ENCODE measurements around the gene MARCHF2. TPM values are rescaled to one million over a fixed set of nuclear protein-coding genes. Genes with fewer than 3 reads are reported as not detected.

Gene MARCHF2
- polyA plus RNA-seq, 3 donors = 47.8 to 117 (median 90.8) TPM

GRCh38 chr19:8429826-8430225, 16.7 kb downstream of the MARCHF2 start:
- H3K4me3 ChIP-seq (replicated peaks in 1 of 3; ENCODE audit: low read depth in 2 of 3, low read length in 3 of 3) = no peak overlapping the region
- WGBS (ENCODE audit: insufficient coverage) = 100% methylated on average over 2 of the region's 6 CpGs
- H3K4me2 ChIP-seq (replicated peaks; ENCODE audit: extremely low read depth, low read length, poor library complexity, severe bottlenecking) = no peak overlapping the region
- Mint-ChIP-seq H3K4me1 (no peaks in the 10 kb centered on the region), H3K4me3 (no peak overlapping the region), H3K27me3 (ENCODE audit: low read depth in 3 of 3) (peaks cover 0 to 6% (median 0%) of the 10 kb centered on the region in 3 donors), H3K36me3 (peaks cover 32 to 70% of the 10 kb centered on the region in 2 donors), H3K9me3 (peaks cover 0 to 5% (median 0%) of the 10 kb centered on the region in 7 donors), H3K27ac (no peak overlapping the region)
- H3K9me3 ChIP-seq (replicated peaks in 1 of 2; ENCODE audit: control insufficient read depth in 1 of 2, insufficient read depth in 1 of 2, low read length in 2 of 2) = no peaks in the 10 kb centered on the region
- H3K79me2 ChIP-seq (ENCODE audit: insufficient read depth, low read length) = no peaks in the 10 kb centered on the region
- H3K36me3 ChIP-seq (replicated peaks in 1 of 2; ENCODE audit: control insufficient read depth in 1 of 2, insufficient read depth in 2 of 2, low read length in 2 of 2) = peaks cover 21 to 45% of the 10 kb centered on the region in 2 donors
- H3K4me1 ChIP-seq (ENCODE audit: control insufficient read depth in 1 of 2, insufficient read depth in 2 of 2, low read length in 2 of 2) = no peaks in the 10 kb centered on the region
- no peaks in the 10 kb centered on the region for H4K20me1 ChIP-seq (ENCODE audit: insufficient read depth, low read length)
- DNase-seq = no peak
- TF ChIP-seq CTCF (IDR thresholded peaks at IDR 0.05) = no peak
- no peak overlapping the region for H3K27ac ChIP-seq (ENCODE audit: low read depth in 1 of 2, low read length in 2 of 2)
- H3K27me3 ChIP-seq (ENCODE audit: control insufficient read depth in 2 of 2, insufficient read depth in 2 of 2, low read length in 2 of 2) = no peaks in the 10 kb centered on the region
- no peak overlapping the region for H3K9ac ChIP-seq (ENCODE audit: insufficient read depth, low read length, poor library complexity, severe bottlenecking)
- H2AFZ ChIP-seq (ENCODE audit: insufficient read depth, low read depth, low read length, poor library complexity, severe bottlenecking) = no peak overlapping the region
- intact Hi-C loops (cut with micrococcal nuclease) = no loop called here

GRCh38 chr19:8430650-8431049, 17.5 kb downstream of the MARCHF2 start:
- no peak overlapping the region for H3K27ac Mint-ChIP-seq
- 96% methylated on average over 11 of the region's 20 CpGs for WGBS (ENCODE audit: insufficient coverage)
- H3K9ac ChIP-seq (ENCODE audit: insufficient read depth, low read length, poor library complexity, severe bottlenecking) = no peak overlapping the region

More at GRCh38 chr19:8430650-8431049, 17.5 kb downstream of the MARCHF2 start:
- no peak for DNase-seq
- peaks cover 0 to 5% (median 0%) of the 10 kb centered on the region in 7 donors for H3K9me3 Mint-ChIP-seq
- peaks cover 36 to 71% of the 10 kb centered on the region in 2 donors for H3K36me3 Mint-ChIP-seq
- H3K4me3 ChIP-seq (replicated peaks in 1 of 3; ENCODE audit: low read depth in 2 of 3, low read length in 3 of 3) = no peak overlapping the region
- no peaks in the 10 kb centered on the region for H3K4me1 ChIP-seq (ENCODE audit: control insufficient read depth in 1 of 2, insufficient read depth in 2 of 2, low read length in 2 of 2)
- H2AFZ ChIP-seq (ENCODE audit: insufficient read depth, low read depth, low read length, poor library complexity, severe bottlenecking) = no peak overlapping the region
- no peaks in the 10 kb centered on the region for H3K27me3 ChIP-seq (ENCODE audit: control insufficient read depth in 2 of 2, insufficient read depth in 2 of 2, low read length in 2 of 2)
- no peak overlapping the region for H3K4me2 ChIP-seq (replicated peaks; ENCODE audit: extremely low read depth, low read length, poor library complexity, severe bottlenecking)
- H3K36me3 ChIP-seq (replicated peaks in 1 of 2; ENCODE audit: control insufficient read depth in 1 of 2, insufficient read depth in 2 of 2, low read length in 2 of 2) = peaks cover 25 to 51% of the 10 kb centered on the region in 2 donors
- H3K79me2 ChIP-seq (ENCODE audit: insufficient read depth, low read length) = no peaks in the 10 kb centered on the region
- H3K27ac ChIP-seq (ENCODE audit: low read depth in 1 of 2, low read length in 2 of 2) = no peak overlapping the region
- intact Hi-C loops (cut with micrococcal nuclease) = no loop called here
- H3K27me3 Mint-ChIP-seq (ENCODE audit: low read depth in 3 of 3) = peaks cover 0 to 4% (median 0%) of the 10 kb centered on the region in 3 donors
- H3K9me3 ChIP-seq (replicated peaks in 1 of 2; ENCODE audit: control insufficient read depth in 1 of 2, insufficient read depth in 1 of 2, low read length in 2 of 2) = no peaks in the 10 kb centered on the region
- H4K20me1 ChIP-seq (ENCODE audit: insufficient read depth, low read length) = no peaks in the 10 kb centered on the region
- no peak for TF ChIP-seq CTCF (IDR thresholded peaks at IDR 0.05)
- no peaks in the 10 kb centered on the region for H3K4me1 Mint-ChIP-seq
- no peak overlapping the region for H3K4me3 Mint-ChIP-seq

All from CD14-positive monocyte (primary cell).